ENCODE measurements around the gene NR4A2.

Gene NR4A2

DNA sequence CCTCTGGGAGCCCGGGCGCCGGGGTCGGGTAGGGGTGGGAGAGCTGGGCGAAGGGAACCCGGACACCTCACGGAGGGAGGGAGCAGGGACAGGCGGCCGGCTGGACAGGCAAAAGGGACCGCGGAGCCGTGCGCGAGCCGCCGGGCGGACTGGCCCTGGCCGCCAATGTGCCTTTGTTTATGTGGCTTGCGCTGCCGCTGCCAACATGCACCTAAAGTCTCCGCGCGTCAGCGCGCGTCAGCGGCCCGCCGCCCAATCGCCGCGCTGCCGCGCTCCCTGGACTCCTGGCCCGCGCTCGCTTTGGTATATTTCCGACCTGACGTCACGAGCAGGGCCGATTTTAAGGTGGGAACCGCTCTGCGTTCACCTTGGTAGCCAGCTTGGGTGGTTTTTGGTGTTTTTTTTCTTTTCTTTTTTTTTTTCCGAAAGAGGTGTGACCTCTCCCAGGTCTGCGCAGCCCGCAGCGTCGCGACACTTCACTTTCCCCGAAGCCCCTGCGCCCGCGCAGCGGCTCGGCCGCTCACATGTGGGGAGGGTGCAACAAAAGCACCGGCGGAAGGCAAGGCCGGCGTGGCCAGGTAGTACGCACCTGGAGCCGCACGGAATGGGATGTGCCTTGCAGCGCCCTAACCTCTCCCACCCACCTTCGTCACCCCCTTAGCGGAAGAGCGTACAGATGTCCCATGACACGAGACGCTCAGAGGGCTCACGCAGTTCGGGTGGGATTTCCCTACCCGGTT lies at the start of gene NR4A2:
Gene NR4A2, minus strand, starts transcription at position 188 of the 740 bp plus-strand sequence. CDS start 2,535 bp downstream, outside the sequence.
- TF ChIP-seq CTCF (IDR thresholded peaks at IDR 0.05) = no peak
- no peak for TF ChIP-seq ZFX (IDR thresholded peaks at IDR 0.05; ENCODE audit: borderline replicate concordance)
- H3K27ac ChIP-seq = peak within 1 kb of the TSS; percentile 84

GRCh38 chr2:156380117-156380645 lies 47.7 kb upstream of the NR4A2 start:
- TF ChIP-seq ZFX (IDR thresholded peaks at IDR 0.05; ENCODE audit: borderline replicate concordance) (no peak), CTCF (IDR thresholded peaks at IDR 0.05) (no peak)
- H3K27ac ChIP-seq = no peak overlapping the region

DNA sequence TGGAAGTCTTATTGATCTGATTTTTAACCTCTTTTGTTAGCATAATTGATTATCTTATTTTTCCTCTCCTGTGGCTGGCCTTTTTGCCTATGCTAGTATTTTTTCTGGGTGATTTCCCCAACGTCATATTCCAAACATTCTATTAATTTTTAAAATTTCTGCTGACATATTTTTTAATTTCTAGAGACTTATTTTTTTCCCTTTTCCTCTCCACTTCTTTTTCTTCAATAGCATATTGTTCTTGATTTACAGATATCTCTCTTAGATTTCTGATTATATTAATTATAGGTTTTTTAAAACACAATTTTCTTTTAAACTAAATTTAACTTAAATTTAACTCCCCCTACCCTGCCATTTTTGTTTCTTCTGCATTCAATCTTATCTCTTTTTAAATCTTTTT lies 47.2 kb upstream of the NR4A2 start:
- TF ChIP-seq CTCF (IDR thresholded peaks at IDR 0.05) = no peak
- TF ChIP-seq ZFX (IDR thresholded peaks at IDR 0.05; ENCODE audit: borderline replicate concordance) = no peak
- H3K27ac ChIP-seq = no peak overlapping the region

DNA sequence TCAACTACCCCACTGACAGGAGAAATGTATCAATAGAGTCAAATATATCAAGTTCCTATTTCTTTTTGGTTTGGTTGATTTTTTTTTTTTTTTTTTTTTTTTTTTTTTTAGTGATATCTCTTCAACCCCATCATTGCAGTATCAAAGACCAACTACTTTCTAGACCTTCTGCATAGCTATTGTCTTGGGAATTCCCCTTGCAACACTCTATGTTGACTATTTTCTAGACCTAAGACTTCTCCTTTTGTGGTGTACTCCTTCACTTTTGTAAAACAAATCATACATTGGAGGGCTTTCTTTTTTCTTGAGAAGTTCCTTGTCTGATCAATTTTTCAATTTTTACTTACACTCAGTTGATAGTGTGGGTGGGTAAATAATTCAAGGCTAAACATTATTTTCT lies 46.5 kb upstream of the NR4A2 start:
- no peak overlapping the region for H3K27ac ChIP-seq
- TF ChIP-seq ZFX (IDR thresholded peaks at IDR 0.05; ENCODE audit: borderline replicate concordance) (no peak), CTCF (IDR thresholded peaks at IDR 0.05) (no peak)

DNA sequence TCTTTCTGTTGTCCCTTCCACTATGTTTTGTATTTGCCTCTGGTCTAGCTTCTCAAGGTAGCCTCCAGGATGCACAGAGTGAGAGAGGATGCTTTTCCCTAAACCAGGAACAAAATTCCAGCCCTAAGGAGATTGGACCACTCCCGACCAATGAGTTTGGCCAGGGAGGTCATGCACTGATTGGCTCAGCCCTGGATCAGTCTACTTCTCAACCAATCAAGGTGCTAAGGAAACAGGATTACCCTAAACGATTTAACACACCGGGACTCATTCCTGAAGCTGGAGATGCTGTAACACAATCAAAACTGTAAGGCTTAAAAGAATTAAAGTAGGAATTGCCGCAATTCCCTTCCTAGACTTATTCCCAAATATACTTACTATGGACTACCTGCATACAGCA lies 34.2 kb upstream of the NR4A2 start:
- H3K27ac ChIP-seq = no peak overlapping the region
- TF ChIP-seq CTCF (IDR thresholded peaks at IDR 0.05) (no peak), ZFX (IDR thresholded peaks at IDR 0.05; ENCODE audit: borderline replicate concordance) (no peak)

DNA sequence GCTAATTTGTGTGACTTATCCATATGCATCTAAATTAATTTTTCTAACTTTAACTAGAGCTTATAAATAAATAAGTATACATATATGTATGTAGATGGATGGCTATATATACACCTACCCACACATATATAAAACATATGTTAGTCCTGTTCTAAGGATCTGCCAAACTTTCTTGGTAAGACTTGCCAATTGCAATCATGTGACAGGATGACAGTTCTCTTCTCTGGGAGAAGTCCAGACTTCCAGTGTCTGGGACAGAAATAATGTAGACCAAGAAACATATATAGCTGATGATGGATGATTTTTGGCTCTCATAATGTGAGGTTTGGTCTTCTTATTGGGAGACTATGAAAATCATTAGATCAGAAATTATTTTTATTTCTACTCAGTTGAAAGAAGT lies 30.6 kb upstream of the NR4A2 start:
- TF ChIP-seq CTCF (IDR thresholded peaks at IDR 0.05) (no peak), ZFX (IDR thresholded peaks at IDR 0.05; ENCODE audit: borderline replicate concordance) (no peak)
- no peak overlapping the region for H3K27ac ChIP-seq

DNA sequence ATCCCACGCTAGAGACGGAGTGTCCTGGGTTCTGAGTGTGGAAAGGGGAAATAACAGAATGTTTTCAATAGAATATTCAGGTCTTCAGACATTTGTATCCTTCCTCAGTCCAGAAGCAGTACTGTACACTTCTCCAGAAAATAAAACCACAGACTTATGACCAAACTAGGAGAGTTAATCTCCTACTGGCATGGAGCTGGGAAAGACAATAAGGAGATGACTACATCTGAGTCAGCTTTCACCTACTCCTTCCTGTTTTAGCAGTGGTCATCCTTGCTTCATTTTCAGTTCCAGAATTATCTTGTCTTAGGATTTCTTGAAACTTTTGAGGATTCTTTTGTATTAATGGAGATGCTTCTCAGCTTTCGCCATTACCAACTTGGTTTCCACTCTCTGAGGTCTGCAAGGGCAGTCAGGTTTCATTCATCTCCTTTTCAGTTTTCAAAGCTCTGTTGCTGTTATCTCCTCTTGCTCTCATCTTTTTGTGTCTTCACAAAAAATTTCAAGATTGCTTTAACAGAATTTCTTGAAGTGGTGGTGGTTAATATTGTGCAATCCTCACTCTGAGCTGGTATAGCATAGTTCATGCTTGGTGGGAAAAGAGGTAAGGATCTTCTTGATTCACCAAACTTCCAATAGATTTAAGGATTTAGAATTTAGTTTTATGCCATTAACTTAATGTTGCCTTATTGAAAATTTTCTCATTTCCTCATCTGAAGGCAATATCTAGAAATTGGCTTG lies 23.7 kb upstream of the NR4A2 start:
- TF ChIP-seq ZFX (IDR thresholded peaks at IDR 0.05; ENCODE audit: borderline replicate concordance) (no peak), CTCF (IDR thresholded peaks at IDR 0.05) (no peak)
- no peak overlapping the region for H3K27ac ChIP-seq
